HG03520 (cell line): ENCODE measurements around the gene ABTB2.

Source experiments
- ATAC-seq: cut with Tn5 transposase; IDR thresholded peaks from one replicate; pipeline ENCODE4 v1.9.1; 2021; ENCODE audit warnings: mild to moderate bottlenecking, moderate library complexity; ENCODE audit not compliant: unreplicated experiment

The ABTB2 gene

DNA sequence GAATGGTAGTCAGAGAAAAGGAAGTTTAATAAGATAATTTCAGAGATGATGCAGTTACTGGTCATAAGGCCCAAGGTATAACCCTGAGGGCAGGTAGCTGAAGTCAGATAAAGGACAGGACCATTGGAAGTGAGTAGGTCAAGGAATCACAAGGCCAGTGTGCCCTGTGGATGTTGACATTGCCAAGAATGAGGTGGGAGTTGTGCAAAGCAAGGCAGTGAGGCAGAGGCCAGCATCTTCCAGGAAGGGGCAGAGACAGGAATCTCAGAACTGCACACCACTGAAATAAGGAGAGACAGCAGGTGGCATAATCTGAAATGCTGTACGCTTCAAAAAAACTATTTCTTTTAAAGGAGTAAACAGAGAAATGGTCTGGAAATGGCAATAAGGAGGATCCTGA is 61.4 kb downstream of the ABTB2 start:
- no peak for ATAC-seq

DNA sequence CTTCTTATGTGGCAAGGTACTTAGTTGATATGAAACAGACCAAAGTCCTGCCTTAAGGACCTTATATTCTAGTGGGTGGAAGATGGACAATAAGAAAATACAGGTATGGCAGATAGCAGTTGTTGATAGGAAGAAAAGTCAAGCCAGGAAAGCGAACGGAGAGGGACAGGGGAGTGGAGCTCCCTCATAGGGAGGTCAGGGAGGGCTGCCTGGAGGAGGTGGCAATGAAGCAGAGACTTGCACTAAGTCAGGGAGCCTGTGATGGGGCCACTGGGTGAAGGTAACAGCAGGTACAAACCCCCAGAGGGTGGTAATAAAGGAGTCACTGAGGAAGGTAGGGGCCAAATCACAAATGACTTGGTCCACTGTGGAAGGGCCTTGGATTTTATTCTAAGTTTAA is 65.3 kb downstream of the ABTB2 start:
- no peak for ATAC-seq

DNA sequence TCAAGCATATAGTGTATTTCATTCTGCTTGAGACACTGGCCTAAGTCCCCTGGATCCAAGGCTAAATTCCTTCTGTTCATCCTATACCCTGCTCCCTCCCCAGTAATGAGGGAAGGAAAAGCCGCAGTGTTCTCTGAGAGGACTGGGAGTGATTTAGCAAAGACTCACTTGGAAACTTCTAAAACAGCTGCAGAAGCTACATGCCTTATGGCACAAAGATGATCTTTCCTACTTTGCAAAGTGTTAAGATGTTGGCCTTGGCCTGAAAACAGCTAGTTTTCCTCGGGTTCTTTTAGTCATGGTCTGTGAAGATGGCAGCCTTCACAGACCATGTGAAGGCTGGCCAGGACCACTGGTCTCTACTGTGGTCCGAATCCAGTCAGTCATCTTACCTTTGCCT is 65.7 kb downstream of the ABTB2 start:
- no peak for ATAC-seq

GRCh38 chr11:34290926-34291325 is 66.9 kb downstream of the ABTB2 start:
- no peak for ATAC-seq

GRCh38 chr11:34288492-34288891 is 69.3 kb downstream of the ABTB2 start:
- no peak for ATAC-seq

DNA sequence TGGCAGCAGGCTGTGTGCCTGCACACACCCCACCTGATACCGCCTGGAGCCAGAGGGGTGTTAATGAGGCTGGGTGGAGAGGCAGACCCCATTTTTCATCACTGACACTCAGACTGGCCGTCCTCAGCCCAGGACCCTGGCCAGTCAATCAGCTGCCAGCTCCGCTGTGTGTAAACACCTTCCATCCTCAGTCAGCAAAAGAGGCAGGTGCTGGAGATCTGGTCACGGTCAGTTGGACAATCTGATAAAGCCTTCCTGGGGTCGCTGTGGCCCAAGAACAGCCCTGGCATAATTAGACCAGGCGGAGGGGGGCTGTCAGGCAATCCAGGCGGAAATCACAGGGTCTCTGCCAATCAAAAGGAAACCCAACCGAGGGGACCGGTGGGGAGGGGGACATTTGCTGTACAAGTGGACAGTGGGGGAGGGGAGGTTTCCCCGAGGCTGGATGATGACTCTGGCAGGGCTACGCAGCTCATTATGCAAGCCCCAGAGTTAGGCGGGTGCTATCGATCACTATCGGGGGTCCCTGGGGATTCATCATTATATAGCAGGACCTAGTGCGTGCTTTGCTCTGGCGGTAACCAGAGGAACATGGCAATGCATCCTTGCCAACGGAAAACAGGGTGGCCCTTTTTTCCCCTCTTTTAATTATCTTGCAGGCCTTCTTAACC is 72.9 kb downstream of the ABTB2 start:
- no peak for ATAC-seq

DNA sequence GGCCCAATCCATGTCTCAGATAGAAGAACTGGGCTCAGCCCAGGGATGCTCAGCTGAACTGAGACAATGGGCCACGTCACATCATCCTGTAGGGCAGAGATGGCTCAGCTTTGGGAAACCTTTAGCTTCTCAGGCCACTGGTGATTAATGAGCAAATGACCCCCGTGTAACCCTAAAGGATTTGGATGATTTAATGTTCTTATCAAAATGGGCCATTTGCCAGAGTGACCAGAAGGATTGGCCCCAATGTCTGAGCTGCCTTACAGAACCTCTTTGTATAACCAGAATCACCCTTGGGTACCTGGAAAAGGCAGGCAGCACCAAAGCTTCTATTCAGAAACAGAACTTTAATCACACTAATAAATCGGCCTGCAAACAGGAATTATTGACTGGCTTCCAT is 73.7 kb downstream of the ABTB2 start:
- ATAC-seq = no peak

DNA sequence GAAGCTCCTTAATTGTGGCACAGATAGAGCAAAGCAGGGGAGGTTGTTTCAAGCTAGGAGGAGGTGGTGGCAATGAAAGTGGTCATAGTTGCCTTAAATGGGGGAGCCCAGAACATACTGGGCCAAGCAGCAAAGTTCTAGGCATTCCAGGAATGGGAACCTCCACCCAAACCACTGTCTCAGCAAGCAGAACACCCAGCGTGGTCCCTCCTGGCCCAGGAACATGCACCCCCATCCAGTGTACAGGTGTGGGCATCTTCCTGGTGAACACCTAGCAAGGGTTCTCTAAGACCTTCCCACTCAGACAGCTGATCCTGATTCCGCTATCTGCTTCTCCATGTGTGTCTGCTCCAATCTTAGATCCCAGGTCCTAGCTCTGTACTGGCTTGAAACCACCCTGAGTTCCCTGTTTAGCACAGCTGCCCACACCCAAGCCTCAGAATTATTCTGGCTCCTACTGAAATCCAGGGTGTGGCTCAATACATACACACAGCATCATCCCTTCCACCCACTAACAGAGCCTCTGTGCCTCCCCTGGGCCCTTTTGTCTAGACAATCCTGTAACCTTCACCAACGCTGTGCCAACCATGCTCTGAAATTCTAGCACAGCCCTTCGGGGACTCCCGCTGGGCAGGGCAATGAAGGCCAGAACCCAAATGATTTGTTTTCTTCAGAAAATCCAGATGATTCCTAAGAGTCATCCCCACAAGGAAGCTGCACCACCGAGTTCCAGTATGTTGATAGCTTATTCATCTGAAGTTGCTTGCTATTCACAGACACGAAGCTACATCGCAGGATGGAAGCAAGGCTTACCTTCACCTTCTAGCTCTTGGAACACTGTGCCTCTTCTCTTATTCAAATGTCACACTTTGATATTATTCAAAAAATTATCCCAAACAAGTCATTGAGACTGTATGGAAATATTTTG is 76.6 kb downstream of the ABTB2 start:
- no peak for ATAC-seq

DNA sequence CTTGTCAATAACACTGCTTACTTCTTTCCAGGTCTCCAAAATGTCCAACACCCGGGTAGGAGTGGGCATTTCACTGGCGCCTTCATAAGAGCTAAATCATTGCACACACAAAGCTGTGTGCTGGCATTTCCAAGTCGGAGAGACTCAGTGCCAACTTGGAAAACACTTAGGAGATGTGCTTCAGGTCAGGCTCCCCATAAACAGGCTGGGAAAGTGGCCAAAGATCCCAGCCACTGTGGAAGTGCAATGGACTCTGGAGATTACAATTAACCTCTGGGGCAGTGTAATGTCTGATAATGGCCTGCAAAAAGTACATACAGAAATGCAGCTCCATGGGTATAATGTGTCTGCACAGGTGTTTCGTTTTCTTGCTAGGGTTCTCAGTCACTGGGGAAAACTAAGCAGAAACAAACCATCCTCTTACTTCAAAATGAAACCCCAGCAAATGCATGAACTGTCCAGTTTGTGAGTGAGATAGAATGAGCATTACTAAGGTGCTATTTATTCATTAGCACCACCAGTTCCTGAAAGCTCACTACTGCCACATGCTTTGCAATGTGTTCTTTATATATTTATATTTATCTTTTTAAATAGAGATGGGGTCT is 79.0 kb downstream of the ABTB2 start:
- ATAC-seq = no peak

- ATAC-seq = no peak
Observed at GRCh38 chr11:34278175-34278574, 79.6 kb downstream of the ABTB2 start.

DNA sequence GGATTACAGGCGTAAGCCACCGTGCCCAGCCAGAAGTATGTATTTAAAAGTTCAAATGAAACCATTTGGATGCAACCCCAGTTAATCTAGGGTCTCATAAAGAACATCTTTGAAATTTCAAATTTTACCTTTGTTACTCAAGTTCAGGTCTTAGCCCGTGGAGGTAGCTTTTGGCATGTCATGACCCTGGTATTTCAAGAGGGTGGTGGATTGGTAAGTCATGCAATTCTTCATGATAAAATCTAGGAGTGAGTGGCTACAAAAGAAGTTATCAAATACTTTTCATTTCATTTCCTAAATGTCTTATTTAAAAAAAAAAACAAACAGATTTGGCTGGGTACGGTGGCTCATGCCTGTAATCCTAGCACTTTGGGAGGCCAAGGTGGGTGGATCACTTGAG is 80.6 kb downstream of the ABTB2 start:
- no peak for ATAC-seq

GRCh38 chr11:34276352-34276864 is 81.4 kb downstream of the ABTB2 start:
- ATAC-seq = no peak

- ATAC-seq = no peak
Observed at GRCh38 chr11:34275486-34275885, 82.3 kb downstream of the ABTB2 start.

GRCh38 chr11:34274712-34275398 is 83.0 kb downstream of the ABTB2 start:
- ATAC-seq = no peak

GRCh38 chr11:34273099-34273498 is 84.7 kb downstream of the ABTB2 start:
- ATAC-seq = no peak

DNA sequence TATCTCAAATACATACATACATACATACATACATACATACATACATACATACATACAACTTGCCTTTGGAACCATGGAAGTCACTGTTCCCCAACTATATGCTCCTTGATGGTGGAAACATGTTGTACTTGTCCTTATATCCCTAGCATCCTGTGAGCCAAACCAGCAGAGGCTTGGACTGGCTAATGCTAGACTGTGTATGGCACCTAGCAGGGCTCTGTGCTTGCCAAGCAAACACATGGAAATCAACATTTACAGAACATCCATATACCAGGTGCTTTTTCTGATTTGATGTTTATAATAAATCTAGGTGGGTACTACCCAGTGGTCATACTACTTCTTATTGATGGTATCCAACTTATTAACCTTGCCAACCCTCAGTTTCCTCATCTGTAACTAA is 86.1 kb downstream of the ABTB2 start:
- ATAC-seq = no peak

DNA sequence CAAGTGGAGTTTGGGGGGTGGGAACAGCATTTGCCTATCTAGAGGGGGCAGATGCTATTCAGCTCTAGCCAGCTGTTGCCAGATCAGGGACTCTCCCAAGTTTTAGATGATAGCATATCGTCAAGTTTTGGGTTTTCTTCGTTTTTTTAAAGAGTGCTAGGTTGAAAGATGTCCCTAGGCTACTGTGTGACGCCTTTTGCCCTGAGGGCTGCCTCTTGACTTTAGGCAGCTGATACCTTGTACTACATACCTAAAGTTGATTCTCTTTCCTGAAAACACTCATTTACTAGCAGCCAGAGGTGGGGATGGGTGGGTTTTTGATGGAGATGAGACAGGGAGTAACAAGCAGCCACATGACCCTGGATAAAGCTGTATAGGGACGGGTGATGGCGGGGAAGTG is 87.1 kb downstream of the ABTB2 start:
- no peak for ATAC-seq

- ATAC-seq = no peak
Observed at GRCh38 chr11:34269694-34270245, 88.0 kb downstream of the ABTB2 start.

- ATAC-seq = no peak
Observed at GRCh38 chr11:34268906-34269430, 88.8 kb downstream of the ABTB2 start.

- ATAC-seq = no peak
Observed at GRCh38 chr11:34267417-34267816, 90.4 kb downstream of the ABTB2 start.

DNA sequence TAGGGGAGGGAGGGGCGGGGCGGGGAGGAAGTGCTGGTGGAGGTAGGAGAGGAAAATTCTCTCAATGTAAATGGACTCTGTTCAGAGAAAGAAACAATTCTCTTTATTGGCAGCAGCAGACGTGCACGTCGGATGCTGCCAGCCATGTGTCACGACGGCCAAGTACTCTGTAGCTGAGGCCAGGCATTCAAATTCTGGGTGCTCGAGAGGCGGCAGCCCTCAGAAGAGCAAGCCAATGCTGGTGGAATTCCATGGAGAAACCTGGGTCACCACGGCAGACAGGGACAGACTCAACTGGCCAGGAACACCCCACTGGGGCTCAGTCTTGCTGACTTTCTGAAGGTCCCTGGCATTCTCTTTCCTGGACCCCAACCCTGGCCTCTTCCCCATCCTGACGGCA is 90.8 kb downstream of the ABTB2 start:
- ATAC-seq = no peak
